ENCODE data around the gene HELZ. TPM values are rescaled to one million over a fixed set of nuclear protein-coding genes. Genes with fewer than 3 reads are reported as not detected.
"Not testable (repeated sequence)": the region's sequence is repeated elsewhere in the genome, so short reads cannot be mapped to it uniquely, and the experiment has no call there.

The HELZ gene
- total RNA-seq, 1 experiment from 2014 or later = 16.9 TPM

DNA sequence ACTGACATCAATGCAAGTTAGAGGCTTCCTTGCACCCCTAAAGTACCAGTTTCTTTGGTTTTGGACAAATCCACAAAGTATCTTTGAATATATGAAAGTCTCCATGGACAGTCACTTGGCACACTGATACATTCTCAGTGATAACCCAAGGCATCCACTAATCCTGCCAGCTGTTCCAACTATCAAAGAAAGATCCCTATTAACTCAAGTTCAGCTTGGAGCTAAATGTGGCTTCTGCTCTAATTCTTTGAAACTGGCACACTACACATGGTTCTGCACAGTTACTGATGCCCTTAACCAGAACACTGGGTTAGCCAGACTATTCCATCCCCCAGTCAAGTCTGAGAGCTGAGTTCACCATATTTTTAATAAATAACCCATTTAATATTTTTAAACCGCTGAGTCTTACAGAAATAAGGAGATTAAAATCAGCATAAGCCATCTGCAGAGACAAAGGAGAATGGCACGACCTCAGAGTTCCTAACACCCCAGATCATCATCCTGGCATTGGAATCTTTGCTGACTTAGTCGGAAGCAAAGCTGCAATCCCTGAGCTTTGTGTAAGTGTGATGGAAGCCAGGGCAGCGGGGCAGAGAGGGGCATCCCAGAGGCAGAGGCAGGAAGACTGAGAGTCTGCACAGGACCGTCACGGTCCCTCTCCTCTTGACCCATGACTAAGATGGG is 194.4 kb downstream of the HELZ start:
- no peak for DNase-seq (ENCODE audit: low read depth)

DNA sequence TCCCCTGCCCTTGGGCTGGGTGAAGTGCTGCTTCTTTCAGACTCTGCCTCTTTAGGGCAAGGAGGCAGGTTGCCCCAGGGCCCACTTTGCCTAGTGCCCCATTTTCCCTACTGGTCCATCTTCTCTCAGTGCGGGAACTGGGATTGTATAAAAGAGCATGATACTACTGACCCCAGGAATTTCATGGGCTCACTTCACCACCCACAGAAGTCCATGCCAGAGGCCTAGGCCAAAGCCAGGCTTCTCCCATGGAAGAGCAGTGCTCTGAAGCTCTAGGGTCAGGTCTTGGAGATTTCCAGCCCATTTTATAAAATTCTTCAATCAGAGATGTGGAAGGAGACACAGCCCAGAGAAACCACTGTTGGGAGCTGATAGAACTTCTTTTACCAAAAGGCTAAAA is 194.9 kb downstream of the HELZ start:
- DNase-seq (ENCODE audit: low read depth) = no peak

DNA sequence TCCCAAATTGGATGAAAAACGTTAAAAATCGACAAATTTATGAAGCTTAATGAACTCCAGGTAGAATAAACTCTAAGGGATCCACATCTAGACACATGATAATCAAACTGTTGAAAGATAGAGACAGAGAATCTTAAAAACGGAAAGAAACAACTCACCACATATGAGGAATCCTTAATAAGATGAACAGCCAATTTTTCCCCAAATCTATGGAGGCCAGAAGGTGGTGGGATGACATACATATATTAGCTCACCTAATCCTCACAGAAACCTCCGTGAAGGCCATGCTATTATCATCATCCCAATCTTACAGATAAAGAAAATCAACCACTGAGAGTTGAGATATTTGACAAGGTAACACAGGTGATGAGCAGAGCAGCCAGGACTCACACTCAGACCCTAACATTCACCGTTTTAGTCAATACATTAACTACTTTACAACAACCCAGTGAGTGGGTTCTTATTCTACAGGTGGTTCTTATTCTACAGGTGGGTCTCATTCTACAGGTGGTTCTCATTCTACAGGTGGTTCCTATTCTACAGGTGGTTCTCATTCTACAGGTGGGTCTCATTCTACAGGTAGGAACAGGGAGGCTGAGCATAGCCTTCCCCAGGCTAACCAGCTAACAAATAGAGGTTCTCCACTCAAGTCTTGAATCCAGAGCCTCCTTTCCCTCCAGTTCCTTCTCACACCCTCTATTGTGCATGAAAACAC is 195.8 kb downstream of the HELZ start:
- DNase-seq (ENCODE audit: low read depth) = no peak

DNA sequence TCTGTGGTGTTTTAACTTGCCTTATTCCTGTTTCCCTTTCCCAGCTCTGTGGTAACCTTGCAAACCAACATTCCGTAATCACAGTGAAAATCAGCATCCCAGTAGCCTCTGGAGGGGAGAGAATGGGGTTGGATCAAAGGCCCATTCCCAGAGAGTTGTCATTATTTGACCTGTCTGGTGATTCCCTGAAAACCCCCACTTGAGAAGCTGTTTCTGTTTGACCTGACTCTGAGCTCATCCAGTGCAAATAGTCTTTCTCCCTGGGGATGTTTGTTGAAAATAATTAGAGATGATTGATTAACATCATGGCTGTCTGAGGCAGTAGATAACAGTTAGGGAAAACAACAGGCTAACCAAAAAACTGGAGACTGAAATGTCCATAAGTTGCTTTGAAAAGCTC is 197.6 kb downstream of the HELZ start:
- no peak for DNase-seq (ENCODE audit: low read depth)

DNA sequence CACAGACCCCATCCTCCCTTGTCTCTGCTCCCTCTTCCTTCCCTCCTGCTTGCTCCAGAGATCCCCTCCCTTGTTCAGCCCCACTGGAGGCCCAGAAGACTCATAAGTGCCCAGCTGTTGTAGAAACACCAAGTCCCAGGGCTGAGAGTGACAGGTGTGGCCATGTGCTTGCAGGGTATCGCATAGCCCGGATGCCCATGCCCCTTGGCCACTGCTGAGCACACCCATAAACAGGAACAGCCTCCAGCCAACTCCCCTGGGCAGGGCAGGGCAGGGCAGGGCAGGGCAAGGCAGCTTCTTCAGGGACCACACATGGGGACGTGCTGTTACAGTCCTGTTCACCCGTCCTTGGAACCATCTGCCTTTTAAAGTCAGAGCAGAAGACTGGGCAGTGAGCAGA is 198.6 kb downstream of the HELZ start:
- no peak for DNase-seq (ENCODE audit: low read depth)

DNA sequence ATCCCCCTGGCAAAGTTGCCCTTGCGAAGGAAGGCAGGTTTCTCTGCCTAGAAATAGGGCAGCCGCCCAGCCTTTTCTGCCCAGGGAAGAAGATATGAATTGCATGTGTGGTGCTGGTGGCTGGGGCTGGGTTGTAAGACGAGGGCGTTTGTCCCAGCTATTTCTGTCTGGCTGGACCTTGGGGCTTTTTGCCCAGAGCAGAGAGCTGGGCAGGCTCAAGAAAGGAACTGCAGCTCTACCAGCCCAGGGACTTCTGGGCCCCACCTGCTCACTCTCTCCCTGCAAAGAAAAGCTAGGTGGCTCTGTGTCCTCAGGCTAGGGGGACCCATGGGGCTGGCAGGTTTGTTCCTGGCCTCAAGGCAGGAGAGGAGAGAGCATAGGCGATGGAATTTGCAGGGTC is 200.1 kb downstream of the HELZ start:
- DNase-seq (ENCODE audit: low read depth) = no peak

DNA sequence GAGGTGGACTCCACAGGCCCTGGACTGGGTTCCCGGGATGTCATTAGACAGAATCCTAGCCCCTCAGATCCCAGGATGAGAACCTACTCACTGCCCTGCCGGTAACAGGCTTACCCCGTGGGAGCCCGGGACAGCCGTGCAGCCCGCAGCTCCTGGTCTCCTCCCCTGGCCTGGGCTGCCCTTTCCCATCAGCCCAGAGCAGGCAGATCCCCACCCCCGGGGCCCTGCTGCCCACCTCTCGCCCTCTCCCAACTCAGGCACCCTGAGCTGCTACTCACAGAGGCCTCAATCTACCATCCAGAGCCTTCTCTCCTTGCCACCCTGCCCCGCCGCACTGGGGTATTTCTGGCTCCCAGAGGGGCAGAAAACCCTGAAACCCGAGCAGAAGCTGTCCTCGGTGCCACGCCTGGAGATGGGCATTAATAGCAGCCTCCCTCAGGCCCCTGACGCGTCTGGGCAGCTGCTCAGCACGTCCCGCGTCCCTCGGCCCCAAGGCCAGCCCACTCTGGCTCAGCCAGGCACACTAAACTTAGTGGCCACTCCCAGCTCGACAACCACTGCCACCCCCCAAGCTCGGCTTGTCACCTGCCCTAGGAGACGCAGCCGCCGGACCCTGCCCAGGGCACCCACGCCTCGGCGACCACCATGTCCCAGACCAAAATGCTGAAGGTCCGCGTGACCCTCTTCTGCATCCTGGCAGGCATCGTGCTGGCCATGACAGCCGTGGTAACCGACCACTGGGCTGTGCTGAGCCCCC is 200.8 kb downstream of the HELZ start, which contains the start of gene CACNG1:
TSS of gene CACNG1 (plus strand) at position 539 of the 757 bp plus-strand sequence. CDS start at position 646, 107 bp downstream.
- DNase-seq (ENCODE audit: low read depth) = no peak

DNA sequence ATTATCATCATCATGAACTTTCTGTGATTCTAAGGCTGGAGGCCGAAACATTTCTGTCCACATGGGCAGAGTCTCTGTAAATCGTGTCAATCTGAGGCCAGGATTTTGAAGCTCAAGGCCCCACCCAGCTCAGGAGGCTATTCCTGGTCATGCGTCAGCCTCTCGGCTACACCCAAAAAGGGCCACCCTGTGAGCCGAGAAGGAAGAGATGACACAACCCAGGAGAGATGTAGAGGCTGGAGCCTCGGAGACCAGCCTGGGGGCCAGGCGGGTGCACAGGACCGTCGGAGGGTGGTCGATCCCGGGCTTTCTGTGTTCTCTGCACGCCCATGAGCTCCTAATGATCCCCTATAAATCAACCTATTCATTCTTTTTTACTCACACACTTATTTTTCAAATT is 201.7 kb downstream of the HELZ start:
- DNase-seq (ENCODE audit: low read depth) = no peak

DNA sequence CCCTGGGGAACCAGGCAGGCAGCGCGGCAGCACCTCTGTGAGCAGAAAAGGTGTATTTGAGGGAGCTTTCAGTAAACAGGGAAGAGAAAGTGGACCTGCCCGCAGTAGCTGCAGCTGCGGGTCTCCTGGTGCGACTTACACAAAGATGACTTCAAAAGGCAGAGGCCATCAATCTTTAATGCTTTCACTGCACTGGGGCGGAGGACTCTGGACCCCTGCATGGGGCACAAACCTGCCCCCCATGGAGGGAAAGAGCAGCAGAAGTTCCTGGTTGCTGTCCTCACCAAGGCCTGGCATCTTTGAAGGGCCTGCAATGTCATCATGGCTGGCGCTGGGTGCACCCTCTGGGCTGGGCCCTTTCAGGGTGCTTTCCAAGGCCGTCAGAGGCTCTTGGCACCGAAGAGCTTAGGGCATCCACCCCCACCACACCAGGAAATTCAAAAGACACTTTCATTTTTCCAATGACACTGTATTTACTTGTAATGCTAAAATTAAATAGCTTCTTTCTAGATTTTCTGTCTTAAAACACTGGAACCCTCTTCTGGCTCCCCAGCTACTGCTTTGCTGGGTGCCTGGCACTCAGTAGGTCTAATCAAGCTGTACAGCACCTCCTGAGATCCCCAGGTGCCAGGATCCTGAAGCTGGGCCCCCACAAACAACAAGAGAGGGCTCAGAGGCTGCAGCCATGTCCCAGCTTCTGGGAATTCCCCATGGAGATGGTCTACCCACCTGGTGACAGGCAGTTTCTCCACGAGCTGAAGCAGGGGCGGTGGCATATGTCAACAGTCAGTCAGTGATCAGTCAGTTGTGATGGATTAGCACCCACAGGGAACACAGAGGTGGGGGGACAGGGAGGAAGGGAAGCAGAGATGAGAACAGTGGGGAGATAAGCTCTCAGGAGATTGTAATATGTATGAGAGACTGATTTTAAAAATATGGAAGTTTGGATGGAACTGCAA is 202.8 kb downstream of the HELZ start:
- no peak for DNase-seq (ENCODE audit: low read depth)

DNA sequence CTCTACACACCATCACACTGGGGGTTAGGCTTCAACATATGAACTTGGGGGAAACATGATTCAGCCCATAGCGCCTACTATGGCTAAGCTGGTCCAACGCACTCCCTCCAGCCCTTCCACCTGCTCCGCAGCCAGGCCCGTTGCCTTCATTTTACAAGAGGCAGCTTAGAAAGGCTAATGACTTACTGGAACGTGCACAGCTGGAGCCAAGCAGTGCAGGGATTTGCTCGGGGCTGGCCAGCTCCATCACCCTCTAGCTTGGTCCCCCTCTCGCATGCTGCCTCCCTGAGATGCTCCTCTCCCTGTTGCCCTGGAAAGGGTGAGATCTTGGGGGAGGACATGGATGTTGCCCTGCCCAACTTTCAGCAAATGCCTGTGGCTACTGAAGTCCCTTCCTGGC is 203.5 kb downstream of the HELZ start:
- no peak for DNase-seq (ENCODE audit: low read depth)

DNA sequence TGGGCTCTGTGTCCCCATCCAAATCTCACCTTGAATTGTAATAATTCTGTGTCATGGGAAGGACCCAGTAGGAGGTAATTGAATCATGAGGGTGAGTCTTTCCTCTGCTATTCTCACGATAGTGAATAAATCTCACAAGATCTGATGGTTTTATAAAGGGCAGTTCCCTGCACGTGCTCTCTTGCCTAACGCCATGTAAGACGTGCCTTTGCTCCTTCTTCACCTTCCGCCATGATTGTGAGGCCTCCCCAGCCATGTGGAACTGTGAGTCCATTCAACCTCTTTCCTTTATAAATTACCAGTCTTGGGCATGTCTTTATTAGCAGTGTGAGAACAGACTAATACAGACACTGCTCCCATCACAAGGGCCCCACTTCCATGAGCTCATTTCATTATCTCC is 203.9 kb downstream of the HELZ start:
- DNase-seq (ENCODE audit: low read depth) = not testable (repeated sequence)

DNA sequence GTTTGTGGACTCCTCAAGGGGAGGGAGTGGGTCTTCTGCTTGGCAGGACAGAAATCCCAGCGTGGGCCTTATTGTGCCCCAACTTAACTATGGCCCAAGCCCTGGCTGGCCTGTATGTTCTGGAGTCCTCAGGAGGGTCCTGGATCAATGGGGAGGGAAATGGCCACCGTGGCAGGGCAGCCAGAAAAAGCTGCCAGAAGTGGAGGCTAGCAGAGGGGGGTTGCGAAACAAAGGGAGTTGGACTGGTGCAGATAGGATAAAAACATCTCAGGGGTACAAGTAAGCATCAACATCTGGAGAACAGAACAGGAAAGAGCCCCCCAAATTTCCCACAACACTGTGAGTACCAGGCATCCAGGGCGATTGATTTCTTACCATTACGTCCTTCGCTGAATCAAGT is 204.3 kb downstream of the HELZ start:
- no peak for DNase-seq (ENCODE audit: low read depth)

DNA sequence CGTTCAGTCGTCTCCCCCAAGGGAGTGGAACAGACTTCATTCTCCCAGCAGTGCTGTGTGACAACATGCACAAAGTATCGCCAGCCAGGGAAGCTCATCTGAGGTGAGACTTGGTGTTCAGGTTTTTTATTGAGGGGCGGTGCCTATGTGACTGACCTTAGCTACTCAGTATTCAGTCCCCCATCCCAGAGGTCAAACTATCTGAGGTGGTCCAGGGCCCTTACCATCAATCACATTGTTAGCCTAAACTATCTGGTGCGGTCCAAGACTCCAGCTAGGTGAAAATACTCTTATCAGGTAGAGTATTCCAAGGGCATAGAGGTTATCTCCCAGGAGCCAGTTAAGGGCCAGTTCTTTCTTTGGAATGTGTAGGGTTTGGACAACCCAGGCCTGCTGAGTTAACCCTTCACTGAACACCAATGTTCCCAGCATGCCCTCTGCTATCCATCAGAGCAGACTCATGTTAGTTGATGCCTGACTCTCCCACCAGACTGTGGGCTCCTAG is 206.1 kb downstream of the HELZ start:
- DNase-seq (ENCODE audit: low read depth) = no peak

DNA sequence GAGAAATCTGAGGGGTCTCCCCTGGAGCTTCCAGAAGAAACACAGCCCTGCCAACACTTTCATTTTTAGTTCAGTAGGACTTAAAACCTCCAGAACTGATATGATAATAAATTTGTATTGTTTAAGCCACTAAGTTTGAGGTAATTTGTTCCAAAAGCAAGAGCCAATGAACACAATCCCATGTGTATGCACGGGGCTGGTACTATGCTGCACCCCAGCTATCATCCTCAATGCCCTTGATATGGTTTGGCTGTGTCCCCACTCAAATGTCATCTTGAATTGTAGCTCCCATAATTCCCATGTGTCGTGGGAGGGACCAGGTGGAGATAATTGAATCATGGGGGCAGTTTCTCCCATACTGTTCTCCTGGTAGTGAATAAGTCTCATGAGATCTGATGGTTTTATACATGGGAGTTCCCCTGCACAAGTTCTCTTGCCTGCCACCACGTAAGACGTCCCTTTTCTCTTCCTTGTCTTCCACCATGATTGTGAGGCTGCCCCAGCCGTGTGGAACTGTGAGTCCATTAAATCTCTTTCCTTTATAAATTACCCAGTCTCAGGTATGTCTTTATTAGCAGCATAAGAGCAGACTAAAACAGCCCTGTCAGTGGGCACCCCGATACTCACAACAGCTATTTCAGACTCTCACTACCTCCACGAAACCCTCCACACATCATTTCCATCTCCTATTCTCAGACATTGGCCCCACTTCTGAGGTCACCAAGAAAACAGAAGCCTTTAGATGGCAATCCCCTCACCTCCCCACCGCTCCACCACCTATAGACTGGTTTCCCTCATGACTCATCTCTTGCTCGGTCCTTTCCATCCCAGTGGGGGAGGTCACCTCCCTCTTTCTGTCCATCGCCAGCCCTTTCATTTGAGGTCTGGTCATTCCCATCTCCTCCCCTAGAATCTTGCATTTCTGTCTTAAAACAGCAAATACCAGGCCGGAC is 209.6 kb downstream of the HELZ start:
- no peak for DNase-seq (ENCODE audit: low read depth)

DNA sequence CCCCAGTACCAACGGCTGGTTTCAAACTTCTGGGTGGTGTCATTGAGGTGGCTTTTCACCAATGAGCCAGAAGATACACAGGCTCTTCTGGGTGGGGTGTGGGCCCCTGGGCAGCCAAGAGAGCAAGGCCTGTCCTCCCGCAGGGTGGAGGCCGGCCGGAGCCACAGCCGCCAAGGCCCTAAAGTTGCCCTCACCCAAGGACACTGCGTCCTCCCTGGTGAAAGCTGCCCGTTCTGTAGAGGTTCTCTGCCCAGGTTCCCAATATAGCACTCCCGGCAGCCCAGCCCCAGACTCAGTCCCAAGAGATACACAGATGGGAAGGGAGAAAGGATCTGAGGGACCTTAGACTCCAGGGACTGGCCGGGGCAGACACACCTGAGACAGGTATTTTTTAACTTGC is 211.4 kb downstream of the HELZ start:
- no peak for DNase-seq (ENCODE audit: low read depth)

DNA sequence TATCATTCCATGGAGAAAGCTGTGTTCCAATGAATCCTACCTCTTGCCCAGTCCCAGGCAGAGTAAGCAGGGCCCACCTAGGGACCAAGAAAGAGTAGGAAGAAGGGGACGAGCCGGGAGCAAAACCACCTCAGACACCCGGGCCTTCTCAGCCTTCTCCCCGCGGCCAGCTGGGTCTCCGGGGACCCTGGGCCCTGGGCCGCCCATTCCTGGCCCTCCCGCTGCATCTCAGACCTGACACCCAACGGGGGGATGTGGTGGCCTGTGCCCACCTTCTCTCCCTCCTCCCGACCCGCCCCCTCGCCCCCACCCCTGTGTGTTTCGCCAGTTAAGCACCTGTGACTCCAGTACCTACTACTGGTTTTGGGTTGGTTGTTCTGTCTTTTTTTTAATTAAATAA is 212.0 kb downstream of the HELZ start:
- no peak for DNase-seq (ENCODE audit: low read depth)

DNA sequence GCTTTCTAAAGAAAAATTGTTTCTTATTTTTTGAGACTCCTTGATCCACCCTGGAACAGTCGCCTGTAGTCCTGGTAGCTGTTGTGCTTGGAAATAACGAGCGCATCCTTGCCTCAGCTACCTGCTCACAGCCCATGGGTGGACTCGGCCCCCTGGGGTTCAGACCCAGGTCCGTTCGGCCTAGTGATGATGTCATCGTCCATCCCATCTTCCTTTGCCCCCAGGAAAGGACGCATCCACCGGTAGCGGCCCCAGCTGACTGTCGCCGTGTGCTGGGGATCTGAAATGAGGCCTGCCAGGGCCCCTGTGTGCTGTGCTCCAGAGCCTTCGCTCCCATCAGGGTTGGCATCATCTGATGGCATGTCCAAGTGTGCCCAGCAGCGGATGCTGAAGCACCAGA is 212.6 kb downstream of the HELZ start:
- DNase-seq (ENCODE audit: low read depth) = no peak

DNA sequence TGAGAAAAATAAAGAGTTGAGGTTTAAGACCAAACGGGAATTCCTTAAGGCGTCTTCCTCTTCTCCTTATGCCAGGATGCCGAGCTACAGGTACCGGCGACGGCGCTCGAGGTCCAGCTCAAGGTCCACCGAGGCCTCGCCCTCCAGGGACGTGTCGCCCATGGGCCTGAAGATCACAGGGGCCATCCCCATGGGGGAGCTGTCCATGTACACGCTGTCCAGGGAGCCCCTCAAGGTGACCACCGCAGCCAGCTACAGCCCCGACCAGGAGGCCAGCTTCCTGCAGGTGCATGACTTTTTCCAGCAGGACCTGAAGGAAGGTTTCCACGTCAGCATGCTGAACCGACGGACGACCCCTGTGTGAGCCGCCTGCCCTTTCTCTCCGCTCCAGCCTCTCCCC is 214.4 kb downstream of the HELZ start:
- no peak for DNase-seq (ENCODE audit: low read depth)

DNA sequence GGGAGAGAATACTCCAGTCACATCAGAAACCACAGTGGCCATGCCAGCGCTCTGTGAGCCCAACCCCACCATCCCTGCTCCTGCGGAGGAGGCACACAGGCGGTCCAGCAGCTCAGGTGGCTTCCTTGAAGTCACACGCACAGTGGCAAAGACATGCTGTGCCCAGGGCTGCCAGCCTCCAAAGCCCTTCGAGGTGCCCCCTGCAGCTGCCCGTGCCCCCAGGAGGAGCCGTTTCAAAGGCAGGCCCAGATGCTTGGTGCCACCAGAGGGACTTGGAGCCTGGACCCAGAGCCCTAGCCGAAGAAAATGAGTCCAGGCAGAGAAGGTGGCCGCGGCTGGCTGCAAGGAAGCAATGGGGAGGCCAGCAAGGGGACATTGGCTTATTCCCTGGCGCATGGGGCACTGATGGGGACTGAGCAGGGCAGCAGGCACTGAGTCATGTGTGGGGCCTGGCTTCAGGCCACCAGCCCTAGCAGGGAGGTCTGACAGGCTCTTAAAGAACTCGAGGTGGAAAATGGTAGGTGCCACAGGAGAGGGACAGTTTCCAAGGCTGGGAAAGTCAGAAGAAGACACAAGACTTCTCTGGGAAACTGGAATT is 217.9 kb downstream of the HELZ start:
- peak; percentile 62 for DNase-seq (ENCODE audit: low read depth)

DNA sequence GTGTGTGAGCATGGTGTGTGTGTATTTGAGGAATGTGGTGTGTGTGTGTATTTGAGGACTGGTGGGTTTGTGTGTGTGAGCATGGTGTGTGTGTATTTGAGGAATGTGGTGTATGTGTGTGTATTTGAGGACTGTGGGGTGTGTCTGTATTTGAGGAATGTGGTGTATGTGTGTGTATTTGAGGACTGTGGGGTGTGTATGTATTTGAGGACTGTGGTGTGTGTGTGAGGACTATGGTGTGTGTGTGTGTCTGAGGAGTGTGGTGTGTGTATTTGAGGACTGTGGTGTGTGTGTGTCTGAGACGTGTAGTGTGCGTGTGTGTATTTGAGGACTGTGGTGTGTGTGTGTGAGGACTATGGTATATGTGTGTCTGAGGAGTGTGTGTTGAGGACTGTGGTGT is 218.7 kb downstream of the HELZ start:
- DNase-seq (ENCODE audit: low read depth) = no peak

All from Daoy (cell line).